ENCODE data around the gene MEF2A. TPM values are rescaled to one million over a fixed set of nuclear protein-coding genes. Genes with fewer than 3 reads are reported as not detected.

The MEF2A gene
- total RNA-seq, 1 experiment from 2014 or later = 13.6 TPM

GRCh38 chr15:99606646-99607045 is 40.9 kb downstream of the MEF2A start:
- no peak for DNase-seq
- H3K36me3 ChIP-seq (replicated peaks; ENCODE audit: control insufficient read depth, insufficient read depth, low read length) = no peaks in the 10 kb centered on the region
- no peaks in the 10 kb centered on the region for H3K27me3 ChIP-seq (ENCODE audit: control insufficient read depth, insufficient read depth, low read length)
- H3K4me3 ChIP-seq (ENCODE audit: insufficient read depth, low read depth, low read length) = no peak overlapping the region

GRCh38 chr15:99613481-99613880 is 47.7 kb downstream of the MEF2A start:
- Histone ChIP-seq H3K36me3 (replicated peaks; ENCODE audit: control insufficient read depth, insufficient read depth, low read length) (no peaks in the 10 kb centered on the region), H3K27me3 (ENCODE audit: control insufficient read depth, insufficient read depth, low read length) (no peaks in the 10 kb centered on the region), H3K4me3 (ENCODE audit: insufficient read depth, low read depth, low read length) (no peak overlapping the region)
- DNase-seq = no peak

- no peaks in the 10 kb centered on the region for H3K27me3 ChIP-seq (ENCODE audit: control insufficient read depth, insufficient read depth, low read length)
- no peak for DNase-seq
- H3K4me3 ChIP-seq (ENCODE audit: insufficient read depth, low read depth, low read length) = no peak overlapping the region
- no peaks in the 10 kb centered on the region for H3K36me3 ChIP-seq (replicated peaks; ENCODE audit: control insufficient read depth, insufficient read depth, low read length)
These were observed 48.3 kb downstream of the MEF2A start for GRCh38 chr15:99613887-99614647.

GRCh38 chr15:99614749-99615288 is 49.0 kb downstream of the MEF2A start:
- no peak for DNase-seq
- Histone ChIP-seq H3K36me3 (replicated peaks; ENCODE audit: control insufficient read depth, insufficient read depth, low read length) (no peaks in the 10 kb centered on the region), H3K27me3 (ENCODE audit: control insufficient read depth, insufficient read depth, low read length) (no peaks in the 10 kb centered on the region), H3K4me3 (ENCODE audit: insufficient read depth, low read depth, low read length) (no peak overlapping the region)

GRCh38 chr15:99615460-99615859 is 49.7 kb downstream of the MEF2A start:
- no peaks in the 10 kb centered on the region for H3K27me3 ChIP-seq (ENCODE audit: control insufficient read depth, insufficient read depth, low read length)
- no peak for DNase-seq

GRCh38 chr15:99616129-99616528 is 50.3 kb downstream of the MEF2A start:
- no peaks in the 10 kb centered on the region for H3K36me3 ChIP-seq (replicated peaks; ENCODE audit: control insufficient read depth, insufficient read depth, low read length)
- H3K27me3 ChIP-seq (ENCODE audit: control insufficient read depth, insufficient read depth, low read length) = no peaks in the 10 kb centered on the region
- no peak for DNase-seq
- H3K4me3 ChIP-seq (ENCODE audit: insufficient read depth, low read depth, low read length) = no peak overlapping the region

More at GRCh38 chr15:99615460-99615859, 49.7 kb downstream of the MEF2A start:
- Histone ChIP-seq H3K36me3 (replicated peaks; ENCODE audit: control insufficient read depth, insufficient read depth, low read length) (no peaks in the 10 kb centered on the region), H3K4me3 (ENCODE audit: insufficient read depth, low read depth, low read length) (no peak overlapping the region)

- H3K4me3 ChIP-seq (ENCODE audit: insufficient read depth, low read depth, low read length) = no peak overlapping the region
- H3K27me3 ChIP-seq (ENCODE audit: control insufficient read depth, insufficient read depth, low read length) = no peaks in the 10 kb centered on the region
- DNase-seq = no peak
- no peaks in the 10 kb centered on the region for H3K36me3 ChIP-seq (replicated peaks; ENCODE audit: control insufficient read depth, insufficient read depth, low read length)
These were observed 51.1 kb downstream of the MEF2A start for GRCh38 chr15:99616773-99617342.

- no peaks in the 10 kb centered on the region for H3K27me3 ChIP-seq (ENCODE audit: control insufficient read depth, insufficient read depth, low read length)
- H3K4me3 ChIP-seq (ENCODE audit: insufficient read depth, low read depth, low read length) = no peak overlapping the region
- H3K36me3 ChIP-seq (replicated peaks; ENCODE audit: control insufficient read depth, insufficient read depth, low read length) = no peaks in the 10 kb centered on the region
- peak; percentile 10 for DNase-seq
These were observed 53.2 kb downstream of the MEF2A start for GRCh38 chr15:99618941-99619411.

GRCh38 chr15:99619712-99620111 is 53.9 kb downstream of the MEF2A start:
- Histone ChIP-seq H3K27me3 (ENCODE audit: control insufficient read depth, insufficient read depth, low read length) (no peaks in the 10 kb centered on the region), H3K36me3 (replicated peaks; ENCODE audit: control insufficient read depth, insufficient read depth, low read length) (no peaks in the 10 kb centered on the region), H3K4me3 (ENCODE audit: insufficient read depth, low read depth, low read length) (no peak overlapping the region)
- DNase-seq = no peak

GRCh38 chr15:99620178-99620577 is 54.4 kb downstream of the MEF2A start:
- Histone ChIP-seq H3K27me3 (ENCODE audit: control insufficient read depth, insufficient read depth, low read length) (no peaks in the 10 kb centered on the region), H3K36me3 (replicated peaks; ENCODE audit: control insufficient read depth, insufficient read depth, low read length) (no peaks in the 10 kb centered on the region), H3K4me3 (ENCODE audit: insufficient read depth, low read depth, low read length) (no peak overlapping the region)
- no peak for DNase-seq

- Histone ChIP-seq H3K27me3 (ENCODE audit: control insufficient read depth, insufficient read depth, low read length) (no peaks in the 10 kb centered on the region), H3K4me3 (ENCODE audit: insufficient read depth, low read depth, low read length) (no peak overlapping the region), H3K36me3 (replicated peaks; ENCODE audit: control insufficient read depth, insufficient read depth, low read length) (no peaks in the 10 kb centered on the region)
- no peak for DNase-seq
These were observed 56.0 kb downstream of the MEF2A start for GRCh38 chr15:99621767-99622166.

- Histone ChIP-seq H3K27me3 (ENCODE audit: control insufficient read depth, insufficient read depth, low read length) (no peaks in the 10 kb centered on the region), H3K36me3 (replicated peaks; ENCODE audit: control insufficient read depth, insufficient read depth, low read length) (no peaks in the 10 kb centered on the region), H3K4me3 (ENCODE audit: insufficient read depth, low read depth, low read length) (no peak overlapping the region)
- no peak for DNase-seq
These were observed 62.7 kb downstream of the MEF2A start for GRCh38 chr15:99628374-99629001.

- H3K27me3 ChIP-seq (ENCODE audit: control insufficient read depth, insufficient read depth, low read length) = no peaks in the 10 kb centered on the region
- H3K4me3 ChIP-seq (ENCODE audit: insufficient read depth, low read depth, low read length) = no peak overlapping the region
- no peaks in the 10 kb centered on the region; the same call in 1 of the 2 replicates for H3K36me3 ChIP-seq (replicated peaks; ENCODE audit: control insufficient read depth, insufficient read depth, low read length)
- DNase-seq = no peak
These were observed 64.9 kb downstream of the MEF2A start for GRCh38 chr15:99630607-99631131.

GRCh38 chr15:99631255-99631654 is 65.5 kb downstream of the MEF2A start:
- no peak for DNase-seq
- Histone ChIP-seq H3K36me3 (replicated peaks; ENCODE audit: control insufficient read depth, insufficient read depth, low read length) (no peaks in the 10 kb centered on the region; the same call in 1 of the 2 replicates), H3K27me3 (ENCODE audit: control insufficient read depth, insufficient read depth, low read length) (no peaks in the 10 kb centered on the region)

More at GRCh38 chr15:99631255-99631654, 65.5 kb downstream of the MEF2A start:
- no peak overlapping the region for H3K4me3 ChIP-seq (ENCODE audit: insufficient read depth, low read depth, low read length)

Data from H7 (cell line).